ENCODE measurements around the gene MICAL3. TPM values are rescaled to one million over a fixed set of nuclear protein-coding genes. Genes with fewer than 3 reads are reported as not detected.

Gene MICAL3
- total RNA-seq, 4 donors from 2014 or later = 84.2 to 290 (median 151) TPM

- intact Hi-C loops (cut with DNase I; ENCODE audit: low total_unique reads) = no loop called here
- H3K36me3 ChIP-seq = no peaks in the 10 kb centered on the region
These were observed 189.1 kb downstream of the MICAL3 start for GRCh38 chr22:17835256-17835655.

DNA sequence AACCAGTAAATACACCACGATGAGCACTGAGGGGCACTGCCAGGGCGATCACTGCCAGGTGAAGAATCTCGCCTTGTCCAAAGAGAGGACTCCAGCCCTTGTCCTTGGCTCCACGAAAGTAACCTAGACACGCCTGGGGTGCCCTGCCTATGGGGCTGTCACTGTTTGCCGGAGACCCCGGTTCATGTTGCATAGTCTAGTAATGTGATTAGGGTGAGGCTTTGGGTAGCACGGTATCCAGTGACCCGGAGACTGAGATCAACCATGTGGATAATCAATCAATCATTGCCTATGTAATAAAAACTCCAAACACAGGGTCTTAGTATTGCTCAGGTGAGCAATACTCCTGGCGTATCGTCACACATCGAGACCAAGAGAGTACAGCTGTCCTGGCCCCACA, 190.9 kb downstream of the MICAL3 start:
- Histone ChIP-seq H3K36me3 (no peaks in the 10 kb centered on the region), H3K27ac (peak overlapping the region in 3 of 4 donors; percentile 55 to 72 (median 70)), H3K27me3 (no peaks in the 10 kb centered on the region), H3K4me1 (peaks cover 4 to 36% (median 29%) of the 10 kb centered on the region in 4 donors), H3K4me3 (no peak overlapping the region), H3K9me3 (no peaks in the 10 kb centered on the region)
- intact Hi-C loops (cut with DNase I; ENCODE audit: low total_unique reads) = loop anchor here (5.0 kb wide), 1 partner anchor 244 kb away; the partner anchor contains the start of gene PEX26
- TF ChIP-seq EP300 (IDR thresholded peaks at IDR 0.05; ENCODE audit: low read depth) (no peak), POLR2A (IDR thresholded peaks at IDR 0.05) (no peak), CTCF (IDR thresholded peaks at IDR 0.05) (no peak), POLR2AphosphoS5 (IDR thresholded peaks at IDR 0.05) (no peak)
- in situ Hi-C loops (cut with MboI; ENCODE audit: low pct_ligation_motif_present in 1 of 4, low pct_unique_long_range_greater_than_20kb in 1 of 4, low sequenced_read_pairs in 3 of 4) = loop anchor here in 3 of 4 donors (5.0 to 10.0 kb wide), 2 partner anchors 239 to 241 kb away; partner anchors contain the start of gene PEX26 (in 1 of the 3)
- DNase-seq = no peak
- WGBS, 2 donors (ENCODE audit: low coverage in 1 of 2) = 83 to 89% methylated on average over 4 to 12 of the region's 12 CpGs

More at GRCh38 chr22:17835256-17835655, 189.1 kb downstream of the MICAL3 start:
- 88% methylated on average over 6 of the region's 6 CpGs; no CpG with 5 or more reads in 1 of the 2 donors for WGBS, 2 donors (ENCODE audit: low coverage in 1 of 2)
- peak overlapping the region in 1 of 4 donors; percentile 41 for H3K27ac ChIP-seq
- H3K9me3 ChIP-seq = no peaks in the 10 kb centered on the region
- H3K27me3 ChIP-seq = no peaks in the 10 kb centered on the region
- in situ Hi-C loops (cut with MboI; ENCODE audit: low pct_ligation_motif_present in 1 of 4, low pct_unique_long_range_greater_than_20kb in 1 of 4, low sequenced_read_pairs in 3 of 4) = loop anchor here in 1 of 4 donors (10.0 kb wide), 1 partner anchor 240 kb away; the partner anchor contains the start of gene PEX26
- peaks cover 4 to 32% (median 25%) of the 10 kb centered on the region in 4 donors for H3K4me1 ChIP-seq
- no peak for DNase-seq
- no peak for TF ChIP-seq CTCF (IDR thresholded peaks at IDR 0.05)
- TF ChIP-seq POLR2A (IDR thresholded peaks at IDR 0.05) = no peak
- TF ChIP-seq EP300 (IDR thresholded peaks at IDR 0.05; ENCODE audit: low read depth) = no peak
- TF ChIP-seq POLR2AphosphoS5 (IDR thresholded peaks at IDR 0.05) = no peak
- H3K4me3 ChIP-seq = no peak overlapping the region

GRCh38 chr22:17832665-17833064, 191.7 kb downstream of the MICAL3 start:
- Histone ChIP-seq H3K4me3 (no peak overlapping the region), H3K27me3 (no peaks in the 10 kb centered on the region), H3K27ac (peak overlapping the region; percentile 55 to 72 (median 64)), H3K4me1 (peaks cover 4 to 36% (median 29%) of the 10 kb centered on the region in 4 donors), H3K9me3 (no peaks in the 10 kb centered on the region), H3K36me3 (no peaks in the 10 kb centered on the region)
- in situ Hi-C loops (cut with MboI; ENCODE audit: low pct_ligation_motif_present in 1 of 4, low pct_unique_long_range_greater_than_20kb in 1 of 4, low sequenced_read_pairs in 3 of 4) (loop anchor here in 3 of 4 donors (5.0 to 10.0 kb wide), 2 partner anchors 240 to 242 kb away; partner anchors contain the start of gene PEX26 (in 1 of the 3)), intact Hi-C loops (cut with DNase I; ENCODE audit: low total_unique reads) (loop anchor here (5.0 kb wide), 1 partner anchor 245 kb away; the partner anchor contains the start of gene PEX26)
- TF ChIP-seq EP300 (IDR thresholded peaks at IDR 0.05; ENCODE audit: low read depth) (no peak), POLR2A (IDR thresholded peaks at IDR 0.05) (no peak), POLR2AphosphoS5 (IDR thresholded peaks at IDR 0.05) (no peak), CTCF (IDR thresholded peaks at IDR 0.05) (no peak)
- 80% methylated on average over 10 of the region's 10 CpGs; no CpG with 5 or more reads in 1 of the 2 donors for WGBS, 2 donors (ENCODE audit: low coverage in 1 of 2)
- DNase-seq = peak; percentile 68

DNA sequence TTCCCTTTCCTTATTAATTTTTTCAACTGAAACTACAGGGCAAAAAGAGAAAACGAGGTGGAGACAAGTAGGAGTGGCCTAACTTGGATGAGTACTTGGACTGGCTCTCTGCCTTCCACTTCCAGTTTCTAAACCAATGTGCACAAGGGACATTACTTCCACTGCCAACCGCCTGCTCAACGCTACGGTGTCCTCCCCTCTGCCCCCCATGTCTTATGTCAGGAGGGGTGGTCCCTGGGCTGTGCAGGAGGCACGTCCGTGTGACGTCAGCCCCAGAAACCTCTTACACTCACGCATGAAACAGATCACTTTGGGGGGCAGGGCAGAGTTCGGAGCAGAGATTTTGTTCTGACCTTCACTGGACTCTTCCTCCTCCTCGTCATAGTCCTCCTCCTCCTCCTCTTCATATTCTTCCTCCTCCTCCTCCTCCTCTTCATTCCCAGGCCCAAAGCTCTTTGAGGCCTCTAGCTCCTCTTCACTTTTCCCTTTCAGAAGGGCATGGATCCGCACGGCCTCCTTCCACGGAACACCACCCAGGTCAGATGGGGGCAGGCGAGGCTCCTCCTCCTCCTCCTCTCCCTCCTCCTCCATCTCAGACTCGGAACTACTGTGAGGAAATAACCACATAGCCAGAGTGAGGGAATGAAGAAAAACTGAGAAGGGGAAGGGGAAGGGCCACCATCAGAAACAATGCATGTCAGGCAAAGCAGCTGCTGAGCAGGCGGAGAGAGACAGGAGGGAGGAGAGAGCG, 192.7 kb downstream of the MICAL3 start:
- intact Hi-C loops (cut with DNase I; ENCODE audit: low total_unique reads) = loop anchor here (5.0 kb wide), 1 partner anchor 246 kb away; the partner anchor contains the start of gene PEX26
- in situ Hi-C loops (cut with MboI; ENCODE audit: low pct_ligation_motif_present in 1 of 4, low pct_unique_long_range_greater_than_20kb in 1 of 4, low sequenced_read_pairs in 3 of 4) = loop anchor here in 3 of 4 donors (5.0 to 10.0 kb wide), 2 partner anchors 241 to 243 kb away; partner anchors contain the start of gene PEX26 (in 1 of the 3)
- Histone ChIP-seq H3K4me3 (no peak overlapping the region), H3K27me3 (no peaks in the 10 kb centered on the region), H3K4me1 (peaks cover 4 to 36% (median 29%) of the 10 kb centered on the region in 4 donors), H3K36me3 (peaks cover 0 to 4% (median 0%) of the 10 kb centered on the region in 4 donors), H3K9me3 (no peaks in the 10 kb centered on the region), H3K27ac (peak overlapping the region; percentile 55 to 72 (median 64))
- no peak for DNase-seq
- TF ChIP-seq CTCF (IDR thresholded peaks at IDR 0.05) = no peak
- no peak for TF ChIP-seq POLR2A (IDR thresholded peaks at IDR 0.05)
- no peak for TF ChIP-seq EP300 (IDR thresholded peaks at IDR 0.05; ENCODE audit: low read depth)
- TF ChIP-seq POLR2AphosphoS5 (IDR thresholded peaks at IDR 0.05) = no peak
- WGBS, 2 donors (ENCODE audit: low coverage in 1 of 2) = 72 to 80% methylated on average over 7 to 17 of the region's 17 CpGs
